Stimulated activated CD8-positive, alpha-beta memory T cell treated with anti-CD3 and anti-CD28 coated beads, Interleukin-7, amount 100 ng/mL, for 1 hour (primary cell): ENCODE data around the gene CAVIN2.

ENCODE experiments used
- DNase-seq, 2 donors: peaks; one replicate each; pipeline ENCODE4 v3.0.0-alpha.2; 2020; ENCODE audit warnings: low read depth in 2 of 2

CAVIN2 gene

DNA sequence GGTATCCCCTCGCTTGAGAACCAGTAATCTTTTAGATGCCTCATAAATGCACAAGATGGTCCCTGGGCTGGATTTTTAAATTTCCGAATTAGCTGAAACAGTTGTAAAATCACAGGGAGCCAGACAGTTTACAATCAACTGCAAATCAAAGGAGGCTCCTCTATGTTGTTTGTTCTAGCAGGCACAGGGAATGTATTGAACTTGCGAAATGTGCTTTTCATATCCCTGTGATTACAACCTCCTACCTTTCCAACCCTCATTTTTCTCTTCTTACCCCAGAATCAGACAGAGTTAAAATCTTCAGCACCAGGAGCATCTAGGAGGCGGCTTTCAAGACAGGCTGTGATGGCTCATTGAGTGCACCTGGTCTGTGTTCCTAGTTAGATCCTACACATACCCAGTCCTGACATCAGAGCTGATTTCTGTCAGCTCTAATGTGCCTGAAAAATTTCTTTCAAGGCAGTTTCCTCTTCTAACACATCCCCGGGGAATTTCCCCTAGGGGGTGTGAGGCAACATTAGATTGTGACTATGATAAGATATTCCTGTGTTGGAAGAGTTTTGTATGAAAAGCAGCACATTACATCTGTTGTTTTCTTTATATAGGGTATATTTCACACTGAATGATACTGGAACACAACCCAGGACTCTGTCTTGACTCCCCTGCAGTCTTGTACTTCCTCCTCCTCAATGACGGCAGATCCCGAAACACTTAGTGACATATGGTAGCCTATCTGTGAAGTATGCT, 17.9 kb upstream of the CAVIN2 start:
- no peak for DNase-seq

DNA sequence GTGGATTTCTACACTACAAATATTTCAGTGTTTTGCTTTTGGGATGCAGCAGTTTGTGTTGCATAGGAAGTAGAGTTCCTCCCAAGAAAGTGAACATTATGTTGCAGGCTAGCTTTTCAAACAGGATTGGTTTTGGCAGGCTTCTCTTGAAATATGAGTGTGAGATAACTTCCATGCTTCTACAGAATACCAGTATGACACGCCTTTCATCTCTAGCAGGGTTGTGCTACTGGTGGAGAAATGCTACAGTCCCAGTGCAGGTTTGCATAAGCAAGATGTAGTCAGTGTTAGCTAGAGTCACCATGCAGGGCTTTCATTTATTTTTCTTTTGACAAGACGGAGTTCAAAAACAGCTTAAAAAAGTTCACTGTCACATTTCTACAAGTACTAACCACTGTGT, 17.1 kb upstream of the CAVIN2 start:
- DNase-seq: no peak

DNA sequence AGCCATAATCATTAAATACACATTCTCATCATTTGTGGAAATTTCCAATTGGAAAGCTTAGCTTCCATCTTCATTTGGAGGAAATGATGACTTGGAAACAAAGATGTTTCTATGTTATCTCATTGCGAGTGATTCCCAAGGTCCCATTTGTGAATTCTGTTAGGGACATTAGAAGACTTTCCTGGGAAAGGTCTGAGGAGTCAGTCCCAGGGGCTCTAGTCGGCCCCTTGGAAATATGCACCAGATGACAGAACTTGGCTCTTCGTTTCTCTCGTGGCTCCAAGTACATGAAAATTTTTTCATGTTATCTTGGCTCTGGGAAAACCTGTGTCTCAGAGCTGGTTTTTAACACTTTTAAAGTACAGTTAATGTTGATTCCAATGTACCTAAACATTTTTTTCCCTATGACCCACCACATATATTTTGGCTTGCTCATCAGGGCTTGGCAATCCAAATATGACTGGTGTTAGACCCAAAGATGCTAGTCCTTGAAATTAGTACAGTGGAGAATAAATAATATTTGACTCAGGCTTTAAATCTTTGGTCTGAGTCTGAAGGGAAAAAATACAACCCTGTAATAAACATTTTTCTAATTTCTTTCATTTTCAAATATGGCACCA, 15.4 kb upstream of the CAVIN2 start:
- no peak for DNase-seq

DNA sequence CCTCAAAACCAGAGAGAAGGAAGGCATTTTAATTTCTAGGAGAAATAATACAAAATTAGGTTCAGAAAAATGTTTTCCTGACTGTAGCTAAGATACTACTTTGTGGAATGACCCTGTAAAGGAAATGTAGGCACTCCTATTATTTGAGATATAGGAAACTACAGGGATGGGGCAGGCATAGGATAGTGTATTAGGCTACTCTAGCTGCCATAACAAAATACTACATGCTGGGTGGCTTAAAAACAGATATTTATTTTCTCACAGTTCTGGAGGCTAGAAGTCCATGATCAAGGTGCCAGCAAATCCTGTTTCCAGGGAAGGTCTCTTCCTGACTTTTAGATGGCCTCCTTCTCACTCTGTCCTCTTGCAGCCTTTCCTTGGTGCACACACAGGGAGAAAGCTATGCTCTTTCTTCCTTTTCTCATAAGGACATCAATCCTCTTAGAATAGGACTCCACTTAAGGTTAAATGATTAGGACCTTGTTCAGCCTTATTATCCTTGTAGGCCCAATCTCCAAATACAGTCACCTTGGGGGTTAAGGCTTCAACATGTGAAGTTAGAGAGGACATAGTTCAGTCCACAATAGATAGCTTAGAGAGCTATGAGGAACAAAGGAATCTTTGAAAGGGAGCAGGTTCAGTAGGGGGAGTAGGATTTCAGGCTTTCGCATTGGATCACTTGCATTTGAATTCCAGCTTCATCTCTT, 14.0 kb upstream of the CAVIN2 start:
- DNase-seq: no peak

DNA sequence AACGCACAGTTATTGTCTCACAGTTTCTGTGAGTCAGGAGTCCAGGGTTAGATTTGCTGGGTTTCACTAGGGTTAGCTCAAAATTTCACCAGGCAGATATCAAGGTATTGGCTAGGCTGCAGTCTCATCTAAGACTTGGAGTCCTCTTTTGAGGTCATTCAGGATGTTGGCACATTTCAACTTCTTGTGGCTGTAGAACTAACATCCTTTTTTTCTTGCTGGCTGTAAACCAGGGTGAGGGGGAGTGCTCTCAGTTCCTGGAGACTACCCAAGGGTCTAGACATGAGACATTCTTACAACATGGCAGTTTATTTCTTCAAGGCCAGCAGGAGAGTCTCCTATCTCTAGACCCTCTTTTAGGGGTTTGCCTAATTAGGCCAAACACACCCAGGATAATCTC, 12.8 kb upstream of the CAVIN2 start:
- DNase-seq: no peak

DNA sequence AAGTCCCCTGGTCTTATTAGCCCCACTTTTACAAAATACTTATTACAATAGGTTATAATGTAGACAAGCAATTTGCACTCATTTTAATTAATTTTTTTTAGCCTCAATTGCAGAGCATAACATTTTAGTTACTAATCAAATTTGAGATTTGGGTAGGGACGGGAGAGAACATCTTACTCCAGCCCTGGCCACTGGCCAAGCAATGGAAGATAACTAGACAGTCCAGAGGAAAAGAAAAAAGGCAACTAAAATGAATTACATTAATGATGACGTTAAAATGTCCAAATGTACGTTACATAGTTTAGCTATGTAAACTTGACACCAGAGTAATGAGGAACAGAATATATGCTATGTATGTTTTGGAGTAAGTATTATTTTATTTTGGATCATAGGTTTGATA, 11.0 kb upstream of the CAVIN2 start:
- DNase-seq: no peak

DNA sequence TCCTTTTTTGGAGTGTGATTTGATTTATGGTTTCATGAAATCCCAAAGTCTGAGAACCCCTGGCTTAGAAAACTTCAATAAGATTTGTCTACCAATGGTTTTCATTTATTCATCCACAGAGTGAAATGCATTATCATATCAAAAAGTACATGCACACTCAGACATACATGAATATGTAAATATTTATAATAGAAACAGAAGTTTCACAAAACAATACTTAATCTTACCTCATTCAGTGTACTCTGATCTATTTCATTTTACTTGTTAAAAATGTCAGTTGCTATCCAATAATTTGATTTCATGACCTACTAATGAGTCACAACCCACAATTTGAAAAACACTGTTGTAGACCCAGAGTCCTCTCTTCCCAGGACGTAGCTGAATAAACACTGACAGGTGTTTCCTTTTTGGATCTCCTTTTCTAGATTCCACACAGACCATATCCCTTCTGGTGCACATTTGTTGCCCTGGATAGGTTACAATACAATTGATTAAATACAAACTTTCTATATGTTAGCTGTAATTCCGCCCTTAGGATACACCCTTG, 10.4 kb upstream of the CAVIN2 start:
- DNase-seq: no peak

DNA sequence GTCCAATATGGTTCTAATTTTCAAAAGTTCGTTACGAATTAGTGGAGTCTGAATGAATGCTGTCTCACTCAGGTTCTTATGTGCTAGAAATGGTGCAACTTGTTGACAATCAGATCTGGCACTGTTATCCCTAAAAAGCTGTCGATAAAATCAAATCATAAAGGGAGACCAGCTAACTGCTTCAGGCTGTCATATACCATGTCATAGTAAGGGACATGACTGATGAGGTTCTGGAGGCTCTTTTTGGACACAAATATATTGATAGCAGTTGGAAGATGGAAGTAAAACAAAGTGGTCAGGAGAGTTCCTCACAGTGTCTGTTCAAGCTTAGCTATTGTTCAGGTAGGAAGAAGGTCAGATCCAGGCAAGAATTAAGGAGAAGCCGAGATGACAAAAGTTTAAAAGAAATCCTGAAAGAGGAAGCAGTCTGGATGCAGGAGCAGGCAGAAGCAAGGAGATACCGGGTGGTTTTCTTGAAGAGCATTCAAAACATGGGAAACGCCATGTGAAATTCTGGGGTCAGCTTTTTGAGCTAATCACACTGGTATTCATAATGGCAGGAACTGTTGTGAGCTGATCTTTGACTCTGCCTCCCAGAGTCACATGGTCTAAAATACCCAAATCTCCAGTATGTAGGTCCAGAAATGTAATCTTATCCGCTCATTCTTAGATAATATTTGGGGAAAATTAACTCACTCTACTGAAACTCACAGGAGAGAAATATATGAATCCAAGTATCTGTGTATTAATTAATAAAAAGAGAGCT, 9.4 kb upstream of the CAVIN2 start:
- DNase-seq: no peak

DNA sequence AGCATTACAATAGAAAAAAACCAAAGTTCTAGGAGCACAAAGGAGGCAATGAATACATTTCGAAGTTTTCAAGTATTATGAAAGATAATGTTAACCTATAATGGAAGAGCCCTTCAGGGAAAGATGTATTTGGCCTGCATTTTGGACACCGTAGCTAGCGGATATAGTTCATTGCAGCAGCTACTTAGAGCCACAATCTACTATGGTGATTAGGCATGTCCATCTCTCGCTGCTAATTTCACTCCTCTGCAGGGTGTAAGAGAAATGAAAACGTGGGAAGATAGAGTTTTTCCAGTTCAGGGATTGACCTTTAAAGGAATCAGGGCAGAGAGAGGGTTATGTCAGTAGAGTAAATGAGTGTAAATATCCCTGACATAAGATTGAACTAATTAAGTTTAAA, 8.5 kb upstream of the CAVIN2 start:
- no peak for DNase-seq

DNA sequence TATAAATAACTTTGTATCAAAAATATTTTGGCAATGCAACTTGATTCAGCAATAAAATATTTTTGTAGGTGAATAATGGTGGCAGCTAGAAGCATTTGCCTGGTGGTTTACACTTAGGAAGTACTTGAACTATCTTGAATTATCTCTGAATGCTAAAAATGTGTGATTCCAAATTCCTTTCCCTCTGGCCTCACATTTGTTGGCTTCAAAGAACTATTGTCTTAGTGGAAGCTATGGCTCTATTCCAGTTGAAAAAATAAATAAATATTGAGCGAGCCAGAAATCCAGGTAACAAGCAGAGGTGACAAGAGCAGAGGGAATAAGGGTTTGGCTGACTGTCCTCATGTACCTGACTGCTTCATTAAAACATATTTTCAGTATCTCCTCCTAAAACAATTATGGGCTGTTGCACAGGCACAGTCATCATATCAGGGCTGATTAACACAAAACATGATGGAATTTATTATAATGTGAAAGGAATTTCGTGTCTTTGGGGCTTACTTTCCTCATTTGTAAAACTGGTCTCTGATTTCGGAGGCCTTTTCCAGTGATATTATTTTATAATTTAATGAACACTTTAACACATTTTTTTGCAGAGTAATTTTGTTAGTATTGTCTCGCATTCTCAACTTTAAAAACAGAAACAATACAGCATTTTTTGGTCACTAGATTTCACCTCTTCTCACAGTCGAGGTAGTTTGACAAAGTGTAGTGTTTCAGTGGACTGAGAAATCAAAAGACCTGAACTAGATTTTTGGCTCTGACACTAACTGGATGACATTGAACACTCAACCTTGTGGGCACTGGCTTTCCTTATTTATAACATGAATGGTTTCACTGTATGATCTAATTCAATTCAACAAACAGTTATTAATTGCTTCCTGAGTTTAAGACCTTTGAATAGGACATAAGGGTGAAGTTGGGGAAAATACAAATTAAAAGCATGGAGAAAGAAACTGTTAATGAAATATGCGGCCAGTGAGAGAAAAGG, 7.8 kb upstream of the CAVIN2 start:
- no peak for DNase-seq

DNA sequence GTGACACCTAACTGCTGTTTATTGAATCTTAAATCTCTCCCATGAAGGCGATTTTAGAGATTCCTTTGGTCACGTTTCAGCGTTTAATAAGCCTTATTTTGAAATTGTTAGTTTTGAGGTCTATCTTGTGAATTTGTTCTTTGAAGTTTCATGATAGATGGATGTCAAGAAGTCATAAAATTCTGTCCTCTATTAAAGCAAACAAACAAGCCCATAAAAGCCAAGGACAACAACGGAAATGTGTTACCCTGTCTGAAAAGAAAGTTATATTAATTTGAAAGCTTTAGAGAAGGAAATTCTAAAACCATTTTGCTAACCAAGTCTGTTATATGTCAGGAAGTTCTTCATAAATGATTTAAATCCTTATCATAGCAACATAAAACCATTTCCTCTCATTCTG, 7.0 kb upstream of the CAVIN2 start:
- DNase-seq: no peak

DNA sequence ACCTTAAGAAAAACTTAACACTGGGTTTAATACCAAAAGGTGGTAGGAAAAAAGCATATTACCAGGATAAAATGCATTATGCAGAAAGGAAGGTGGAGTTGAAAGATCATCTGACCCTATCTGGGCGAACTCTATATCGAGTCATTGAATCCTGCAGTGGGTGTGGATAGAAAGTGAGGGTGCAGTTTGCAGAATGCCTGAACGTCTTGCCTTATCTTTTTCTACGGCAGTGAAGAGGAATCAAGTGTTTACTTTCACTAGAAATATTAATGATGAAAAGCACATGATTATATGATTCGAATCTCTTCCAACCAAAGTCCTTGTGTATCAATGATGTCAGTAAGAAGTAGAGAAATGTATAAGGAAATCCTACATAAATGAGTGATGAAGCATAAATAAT, 4.3 kb upstream of the CAVIN2 start:
- no peak for DNase-seq

DNA sequence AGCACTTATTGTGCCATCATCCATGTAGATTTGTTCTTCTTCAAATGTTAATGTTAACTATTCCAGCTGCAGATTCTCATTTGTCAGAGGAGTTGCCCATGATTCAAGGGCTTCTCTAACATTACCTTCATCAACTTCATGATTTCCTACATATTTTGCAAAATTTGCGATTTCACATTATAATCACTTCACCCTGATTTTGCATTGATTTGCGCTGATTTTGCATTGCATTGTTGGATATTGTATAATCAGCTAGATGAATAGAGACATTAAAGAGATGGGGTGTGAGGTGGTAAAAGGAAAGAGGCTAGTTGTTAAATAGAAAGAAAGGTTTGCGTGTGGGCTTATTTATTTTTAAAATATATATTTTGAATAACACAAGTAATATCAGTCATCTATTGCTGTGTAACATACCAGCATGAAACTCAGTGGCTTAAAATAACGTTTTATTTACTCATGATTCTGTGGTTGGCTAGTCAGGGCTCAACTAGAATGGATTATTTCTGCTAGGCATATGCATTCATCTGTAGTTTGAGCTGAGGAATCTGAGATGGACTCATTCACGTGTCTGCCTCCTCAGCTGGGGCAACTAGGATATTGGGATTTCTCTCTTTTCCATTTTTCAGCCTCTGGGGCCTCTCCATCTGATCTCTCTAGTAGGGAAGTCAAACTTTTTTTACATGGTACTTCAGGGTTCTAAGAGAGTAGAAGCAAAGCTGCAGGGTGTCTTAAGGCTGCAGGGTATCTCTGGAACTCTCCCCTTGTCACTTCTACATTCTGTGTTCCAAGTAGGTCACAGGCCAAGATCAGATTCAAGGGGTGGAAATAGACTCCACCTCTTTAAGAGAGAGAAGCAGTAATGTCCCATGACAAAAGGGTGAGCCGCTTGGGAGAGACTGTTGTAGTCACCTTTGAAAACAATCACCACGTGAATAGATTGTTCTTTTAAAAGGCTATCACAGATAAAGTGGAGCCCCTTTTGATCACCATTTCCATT, 2.2 kb upstream of the CAVIN2 start:
- DNase-seq: no peak

DNA sequence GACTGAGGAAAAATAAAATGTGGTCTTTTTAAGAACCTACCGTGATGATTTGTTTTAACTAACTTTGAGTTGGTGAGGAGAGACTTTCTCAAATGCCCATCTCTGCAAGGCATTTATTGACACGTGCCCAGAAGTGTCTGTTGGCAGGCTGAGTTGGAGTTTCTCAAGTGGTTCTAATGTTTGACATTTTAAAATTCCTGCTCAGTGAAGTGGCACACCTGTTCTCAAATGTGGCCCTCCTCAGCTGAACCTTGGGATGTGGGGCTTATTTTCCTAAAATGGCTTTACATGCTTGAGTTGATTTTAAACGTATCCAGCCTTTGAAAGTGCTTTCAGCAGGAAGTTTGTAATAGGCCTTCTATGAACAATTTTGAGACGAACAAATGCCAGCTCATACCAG, 876 bp upstream of the CAVIN2 start:
- no peak for DNase-seq

DNA sequence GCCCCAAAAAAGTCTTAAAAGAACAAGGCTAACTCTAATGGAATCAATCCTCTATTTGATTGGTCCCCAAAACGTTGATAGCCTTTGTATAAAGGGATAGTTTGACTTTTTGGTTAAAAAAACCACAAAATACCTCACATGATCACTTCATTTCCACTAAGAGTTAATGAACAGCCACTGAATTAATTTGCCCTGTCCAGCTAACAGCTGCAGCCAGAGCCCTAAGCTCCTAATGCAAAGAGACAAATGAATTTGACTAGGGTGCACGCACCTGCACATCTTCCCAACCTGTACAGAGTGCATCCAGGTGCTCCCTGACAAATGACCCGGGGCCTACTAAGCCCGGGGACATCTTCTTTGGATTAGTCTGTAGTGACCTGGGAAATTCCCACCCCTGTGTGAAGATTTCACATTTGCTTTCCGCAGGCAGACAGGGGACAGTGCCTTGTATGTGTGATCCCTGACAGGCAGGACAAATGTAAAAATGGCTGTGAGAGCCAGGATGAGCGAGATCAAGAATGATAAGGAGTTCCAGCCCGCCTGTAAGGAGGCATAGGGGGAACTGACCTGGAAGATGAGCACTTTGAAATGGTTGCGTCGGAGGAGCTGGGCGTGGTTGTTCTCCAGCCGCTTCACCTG, 893 bp downstream of the CAVIN2 start:
- no peak for DNase-seq

DNA sequence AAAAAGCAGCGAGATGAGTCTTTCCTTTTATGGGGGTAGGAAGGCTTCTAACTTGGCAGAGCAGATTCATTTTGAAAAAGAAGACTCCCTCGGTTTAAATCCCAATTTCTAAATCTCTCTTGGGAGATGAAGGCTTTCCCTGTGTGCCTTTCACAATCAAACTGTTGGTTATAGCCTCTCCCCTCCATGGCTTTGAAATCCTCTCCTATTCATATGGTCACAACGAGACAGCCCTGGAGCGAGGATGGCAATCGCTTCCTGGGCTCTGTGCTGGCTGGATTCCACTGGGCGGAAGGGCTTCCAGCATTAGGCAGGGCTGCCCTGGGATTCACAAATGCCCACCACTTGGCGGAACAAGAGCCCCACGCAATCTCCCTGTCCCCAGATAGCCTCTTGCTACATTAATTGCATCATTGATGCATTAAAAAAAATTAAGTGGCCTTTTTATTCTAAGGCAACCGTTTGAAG, 1.6 kb downstream of the CAVIN2 start:
- no peak for DNase-seq

DNA sequence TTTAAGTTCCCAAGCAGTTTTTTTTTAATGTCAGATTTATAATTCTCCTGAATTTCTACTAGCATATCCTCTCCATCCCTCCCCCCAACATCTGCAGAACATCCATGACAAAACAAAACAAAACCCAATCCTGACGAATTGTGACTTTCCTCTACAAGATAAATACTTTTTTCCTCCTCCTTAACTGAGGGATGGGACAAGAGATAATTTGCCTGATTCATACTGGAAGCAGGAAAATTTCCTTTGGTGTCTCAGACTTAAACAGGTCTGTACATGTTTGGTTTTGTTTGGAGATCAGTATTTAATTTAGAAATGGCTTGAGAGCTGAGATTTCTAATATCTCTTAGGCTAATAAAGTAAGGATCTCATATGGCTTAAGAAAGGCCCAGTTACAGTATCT, 2.2 kb downstream of the CAVIN2 start:
- DNase-seq: no peak

DNA sequence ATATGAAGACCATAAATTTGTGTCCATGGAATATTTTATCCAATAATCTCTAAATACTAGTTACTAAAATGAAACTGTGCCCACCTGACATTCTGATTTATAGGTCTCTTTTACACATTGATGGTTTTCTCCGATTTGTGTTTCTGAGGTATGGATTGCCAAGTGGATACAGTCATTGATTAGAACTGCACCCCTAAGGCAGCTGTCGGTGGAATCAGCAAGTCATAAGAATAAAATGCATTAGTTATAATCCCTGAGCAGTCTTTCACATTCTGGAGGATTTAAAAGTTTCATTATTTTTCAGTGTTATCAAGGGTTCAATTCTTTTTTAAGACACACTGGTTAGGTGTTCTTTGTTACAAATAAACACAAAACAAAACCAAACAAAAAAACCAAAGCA, 6.0 kb downstream of the CAVIN2 start:
- DNase-seq: no peak
